ENCODE results near the gene CAMTA1.

Gene CAMTA1

GRCh38 chr1:7560128-7560527 is 774.9 kb downstream of the CAMTA1 start:
- DNase-seq (ENCODE audit: low read depth in 2 of 2, low spot score in 1 of 2) = no peak

- DNase-seq (ENCODE audit: low read depth in 2 of 2, low spot score in 1 of 2) = no peak
These were observed 775.4 kb downstream of the CAMTA1 start for GRCh38 chr1:7560601-7561181.

GRCh38 chr1:7561331-7561921 is 776.2 kb downstream of the CAMTA1 start:
- no peak for DNase-seq (ENCODE audit: low read depth in 2 of 2, low spot score in 1 of 2)

DNA sequence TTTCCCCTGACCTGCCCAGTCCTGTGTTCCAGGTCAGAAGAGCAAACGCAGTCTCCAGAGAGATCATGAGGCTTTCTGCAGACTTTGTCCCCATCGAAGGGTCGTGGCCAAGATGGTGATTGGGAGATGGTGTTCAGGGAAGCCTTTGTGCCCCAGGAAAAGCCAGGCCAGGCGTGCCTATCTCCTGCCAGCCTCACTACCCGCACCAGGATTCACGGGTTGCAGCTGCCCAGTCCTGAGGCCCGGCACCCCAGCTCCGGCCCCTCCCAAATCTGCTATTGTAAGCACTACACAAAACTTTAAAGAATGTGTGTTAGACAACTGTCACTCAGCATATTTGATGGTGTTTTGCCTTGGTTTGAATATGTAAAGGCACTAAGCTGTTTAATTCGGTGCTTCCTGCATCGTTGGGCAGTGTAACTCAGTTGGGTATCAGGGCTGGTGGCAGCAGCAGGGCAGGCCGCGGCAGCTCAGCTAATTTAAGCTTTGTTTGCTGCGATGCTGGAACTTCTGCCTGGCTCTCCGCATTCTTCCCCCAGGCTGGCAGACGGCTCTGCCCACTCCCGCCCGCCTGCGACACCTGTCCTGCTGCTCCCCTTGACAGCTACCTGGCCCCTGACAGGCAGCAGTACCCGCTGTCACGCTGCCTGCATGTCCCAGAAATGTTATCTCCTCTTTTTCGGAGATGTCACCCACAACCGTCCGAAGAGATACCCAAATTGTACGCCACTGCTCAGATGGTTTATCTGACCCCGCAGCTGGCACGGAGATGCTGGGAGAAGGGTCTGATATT is 776.9 kb downstream of the CAMTA1 start:
- DNase-seq (ENCODE audit: low read depth in 2 of 2, low spot score in 1 of 2) = no peak

DNA sequence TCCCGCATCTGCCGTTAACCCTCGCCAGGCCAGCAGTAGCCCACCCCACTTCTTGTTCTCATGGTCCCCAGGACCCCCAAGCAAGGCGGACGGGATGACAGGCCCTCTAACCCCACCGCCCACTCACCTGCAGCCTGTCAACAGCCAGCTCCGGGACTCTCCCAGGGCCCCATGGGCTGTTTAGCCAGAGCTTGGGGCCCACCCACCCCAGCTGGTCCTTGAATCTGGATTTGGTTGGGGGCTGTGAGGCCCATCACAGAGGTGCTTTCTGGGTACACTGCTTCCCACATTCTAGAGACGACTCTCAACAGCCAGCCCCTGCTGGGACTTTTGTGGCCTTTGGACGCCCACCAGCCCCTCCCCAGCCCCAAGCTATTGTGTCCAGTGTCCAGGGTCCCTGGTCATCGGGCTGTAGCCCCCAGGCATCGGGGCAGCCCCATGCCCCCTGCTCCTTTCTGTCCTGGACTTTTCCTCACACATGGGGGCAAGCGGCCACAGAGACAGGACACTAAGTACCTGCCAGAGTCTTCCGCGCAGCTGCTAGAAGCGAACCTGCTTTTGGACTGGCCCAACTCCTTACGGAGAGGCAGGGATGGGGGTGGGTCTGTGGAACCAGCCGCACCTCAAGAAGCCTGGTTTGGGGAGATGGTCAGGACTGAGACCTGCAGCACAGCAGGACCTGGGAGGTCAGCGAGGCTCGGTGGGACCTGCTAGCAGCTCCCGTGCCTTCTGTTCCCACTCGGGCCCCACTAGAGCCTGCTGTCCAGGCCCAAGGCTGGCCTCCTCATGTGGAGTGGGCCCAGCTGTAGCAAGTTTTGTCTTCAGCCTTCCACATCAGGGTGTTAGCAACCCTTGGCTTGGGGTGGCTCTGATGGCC is 777.7 kb downstream of the CAMTA1 start:
- DNase-seq (ENCODE audit: low read depth in 2 of 2, low spot score in 1 of 2) = no peak

DNA sequence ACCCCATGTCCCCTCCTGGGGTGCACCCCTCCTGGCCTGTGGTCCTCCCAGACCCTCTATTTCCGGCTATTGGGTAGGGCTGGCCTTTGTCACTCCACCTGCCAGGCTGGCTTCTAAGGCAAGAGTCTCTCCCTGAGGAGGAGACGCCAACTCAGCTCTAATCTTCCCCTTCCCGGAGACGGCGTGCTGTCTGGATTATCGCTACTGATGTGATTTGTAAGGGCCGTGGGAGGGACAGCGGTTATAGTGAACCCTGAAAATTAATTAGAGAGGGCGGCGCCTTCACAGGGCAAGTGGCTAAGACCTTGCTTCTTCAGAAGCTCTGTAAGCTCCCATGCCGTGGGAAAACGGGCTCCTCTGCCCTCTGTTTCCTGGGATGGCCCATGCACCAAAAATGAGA is 778.9 kb downstream of the CAMTA1 start:
- DNase-seq (ENCODE audit: low read depth in 2 of 2, low spot score in 1 of 2) = no peak

GRCh38 chr1:7565099-7565750 is 780.0 kb downstream of the CAMTA1 start:
- DNase-seq (ENCODE audit: low read depth in 2 of 2, low spot score in 1 of 2) = no peak

- DNase-seq (ENCODE audit: low read depth in 2 of 2, low spot score in 1 of 2) = no peak
These were observed 781.4 kb downstream of the CAMTA1 start for GRCh38 chr1:7566417-7567375.

GRCh38 chr1:7567376-7567775 is 782.1 kb downstream of the CAMTA1 start:
- no peak for DNase-seq (ENCODE audit: low read depth in 2 of 2, low spot score in 1 of 2)

DNA sequence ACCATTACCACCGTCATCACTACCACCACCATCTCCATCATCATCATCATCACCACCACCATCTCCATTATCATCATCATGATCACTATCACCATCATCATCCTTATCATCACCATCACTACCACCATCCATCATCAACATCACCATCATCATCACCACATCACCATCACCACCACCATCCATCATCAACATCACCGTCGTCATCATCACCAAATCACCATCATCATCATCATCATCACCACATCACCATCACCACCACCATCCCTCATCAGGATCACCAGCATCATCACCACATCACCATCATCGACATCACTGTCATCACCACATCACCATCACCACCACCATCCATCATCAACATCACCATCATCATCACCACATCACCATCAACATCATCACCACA is 782.8 kb downstream of the CAMTA1 start:
- no peak for DNase-seq (ENCODE audit: low read depth in 2 of 2, low spot score in 1 of 2)

- no peak for DNase-seq (ENCODE audit: low read depth in 2 of 2, low spot score in 1 of 2)
These were observed 783.8 kb downstream of the CAMTA1 start for GRCh38 chr1:7568901-7569524.

DNA sequence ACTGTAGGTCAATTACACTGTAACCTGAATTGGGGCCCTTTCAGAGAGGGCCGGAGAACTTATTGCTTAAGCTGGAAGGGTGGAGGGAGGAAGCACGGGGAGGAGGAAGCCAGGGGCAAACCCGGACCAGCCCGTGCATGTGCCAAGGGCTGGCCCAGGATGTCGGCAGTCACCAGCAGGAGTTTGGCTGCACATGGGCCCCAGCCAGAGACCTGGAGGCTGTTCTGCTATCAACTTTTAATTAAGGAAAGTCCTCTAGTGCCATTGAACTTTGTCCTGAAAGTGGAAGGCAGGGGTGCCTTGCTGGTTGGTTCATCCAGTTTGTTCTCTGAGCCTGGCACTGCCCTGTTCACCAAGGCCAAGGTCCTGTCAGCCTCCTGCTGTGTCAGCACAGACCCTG is 785.1 kb downstream of the CAMTA1 start:
- DNase-seq (ENCODE audit: low read depth in 2 of 2, low spot score in 1 of 2) = no peak

DNA sequence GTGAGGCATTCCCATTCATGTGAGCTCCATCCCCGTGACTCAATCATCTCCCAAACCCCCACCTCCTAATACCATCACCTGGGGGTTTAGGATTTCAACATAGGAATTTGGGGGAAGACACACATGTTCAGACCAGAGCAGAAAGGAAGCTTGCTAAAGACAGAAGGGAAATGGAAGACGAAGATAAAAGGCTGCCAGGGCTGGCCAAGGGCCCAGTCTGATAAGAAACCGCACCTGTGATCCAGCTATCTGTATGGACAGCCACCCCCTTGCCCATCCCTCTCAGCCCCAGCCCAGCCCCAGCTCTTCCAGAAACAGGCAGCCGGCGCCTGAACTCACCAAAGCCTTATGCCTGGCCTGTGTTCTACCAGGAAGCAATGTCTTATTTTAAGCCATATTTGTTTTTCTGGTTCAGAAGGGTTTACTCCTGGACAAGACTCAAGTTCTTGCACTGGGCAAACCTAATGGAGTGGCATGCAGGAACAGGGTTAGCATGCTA is 787.4 kb downstream of the CAMTA1 start:
- no peak for DNase-seq (ENCODE audit: low read depth in 2 of 2, low spot score in 1 of 2)

DNA sequence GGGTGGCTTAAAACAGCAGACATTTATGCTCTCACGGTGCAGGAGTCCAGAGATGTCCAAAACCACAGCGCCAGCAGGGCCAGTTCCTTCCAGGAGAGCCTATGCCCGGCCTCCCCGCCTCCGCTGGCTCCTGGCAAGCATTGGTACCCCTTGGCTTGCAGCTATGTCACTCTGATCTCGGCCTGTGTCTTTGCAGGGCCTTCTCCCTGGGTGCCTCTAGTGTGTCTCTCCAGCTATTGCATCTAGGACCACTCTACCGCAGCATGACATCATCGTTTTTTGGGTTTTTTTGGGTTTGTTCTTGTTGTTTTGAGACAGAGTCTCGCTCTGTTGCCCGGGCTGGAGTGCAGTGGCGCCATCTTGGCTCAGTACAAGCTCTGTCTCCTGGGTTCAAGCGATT is 788.2 kb downstream of the CAMTA1 start:
- no peak for DNase-seq (ENCODE audit: low read depth in 2 of 2, low spot score in 1 of 2)

GRCh38 chr1:7574121-7575040 is 789.1 kb downstream of the CAMTA1 start:
- no peak for DNase-seq (ENCODE audit: low read depth in 2 of 2, low spot score in 1 of 2)

DNA sequence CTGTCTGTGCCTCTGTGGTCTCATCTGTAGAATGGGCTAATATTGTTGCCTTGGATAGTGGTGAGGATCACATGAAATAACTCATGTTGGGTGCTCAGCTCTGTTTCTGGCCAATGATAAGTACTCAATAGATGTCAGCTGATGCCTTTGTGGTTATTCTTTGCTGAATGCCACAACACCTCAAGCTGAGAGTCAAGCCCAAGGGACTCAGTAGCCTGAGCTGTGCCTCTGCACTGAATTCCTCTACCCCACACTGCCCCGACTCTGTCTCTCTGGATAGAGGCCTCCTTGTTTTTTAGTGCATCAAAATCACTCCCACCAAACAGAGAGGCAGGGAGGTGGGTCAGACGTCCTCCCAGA is 789.8 kb downstream of the CAMTA1 start:
- no peak for DNase-seq (ENCODE audit: low read depth in 2 of 2, low spot score in 1 of 2)

DNA sequence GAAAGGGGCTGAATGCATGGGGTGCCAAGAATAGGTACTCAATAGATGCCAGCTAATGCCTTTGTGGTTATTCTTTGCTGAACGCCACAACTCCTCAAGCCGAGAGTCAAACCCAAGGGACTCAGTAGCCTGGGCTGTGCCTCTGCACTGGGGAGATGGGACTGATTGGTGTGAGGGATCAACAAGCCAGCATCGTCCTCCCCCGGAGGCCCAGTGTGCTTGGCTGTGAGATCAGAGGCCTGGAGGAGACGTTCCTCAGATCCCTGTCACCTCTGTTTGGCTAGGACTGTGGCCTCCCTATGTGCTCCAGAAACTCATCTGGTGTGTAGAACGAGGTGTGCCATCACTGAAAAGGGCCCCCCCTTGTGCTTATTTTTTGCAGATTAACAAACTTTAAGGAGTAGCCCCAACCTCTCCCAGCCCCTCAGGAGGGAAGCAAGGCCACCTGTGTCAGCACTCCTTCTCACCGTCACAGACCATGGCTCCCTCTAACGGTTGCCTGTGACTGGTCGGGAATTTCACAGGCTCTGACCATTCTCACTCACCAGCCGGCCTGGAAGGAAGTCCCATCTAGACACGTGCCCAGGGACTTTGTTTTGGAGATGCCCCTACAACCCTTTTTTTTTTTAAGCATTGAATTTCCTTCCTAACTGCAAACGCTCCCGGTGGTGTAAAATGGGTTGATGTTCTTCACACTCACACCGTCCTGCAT is 791.8 kb downstream of the CAMTA1 start:
- no peak for DNase-seq (ENCODE audit: low read depth in 2 of 2, low spot score in 1 of 2)

DNA sequence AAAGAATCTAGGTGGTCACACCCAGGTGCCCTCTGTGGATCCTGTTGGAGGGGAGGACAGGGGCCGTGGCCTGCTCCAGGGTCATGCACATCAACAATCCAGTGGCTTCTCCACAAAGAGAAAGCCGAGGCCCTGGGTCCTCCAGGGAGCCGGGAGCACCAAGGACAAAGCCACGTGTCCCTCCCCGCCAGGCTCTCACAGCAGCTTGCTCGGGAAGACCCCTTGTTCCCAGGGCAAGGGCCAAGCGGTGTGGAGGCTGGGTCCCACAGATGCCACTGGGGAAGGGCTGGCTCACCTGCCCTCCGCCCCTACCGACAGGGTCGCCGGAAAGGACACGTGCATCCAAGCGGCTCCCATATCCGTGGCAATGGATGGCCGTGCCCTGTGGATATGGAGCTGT is 793.0 kb downstream of the CAMTA1 start:
- DNase-seq (ENCODE audit: low read depth in 2 of 2, low spot score in 1 of 2) = no peak

All from stimulated activated CD8-positive, alpha-beta memory T cell treated with anti-CD3 and anti-CD28 coated beads, Interleukin-4, amount 100 ng/mL, for 4 hours (primary cell).